Ovary (tissue), 9 donors: ENCODE results near the gene UBE2E1. TPM values are rescaled to one million over a fixed set of nuclear protein-coding genes. Genes with fewer than 3 reads are reported as not detected.

Experiments used
- DNase-seq, 5 donors: peaks; one replicate each; pipeline ENCODE4 v3.0.0-alpha.2; 2019 to 2020
- H3K27ac ChIP-seq, 2 donors: fragments of 200-600 bp; one replicate each; pipeline versions ENCODE4 v1.5.1 to v1.8.0; 2019 to 2022
- H3K27me3 ChIP-seq: fragments of 200-600 bp; one replicate; pipeline ENCODE4 v1.8.0; 2022
- H3K36me3 ChIP-seq: fragments of 200-600 bp; sonication (generic); one replicate; pipeline ENCODE4 v1.5.1; 2019
- H3K4me1 ChIP-seq: one replicate; pipeline ENCODE4 v1.8.1; 2013; ENCODE audit warnings: mild to moderate bottlenecking, moderate library complexity; ENCODE audit not compliant: insufficient read depth
- H3K4me3 ChIP-seq: fragments of 200-600 bp; sonication (generic); one replicate; pipeline ENCODE4 v1.5.1; 2017
- H3K9me3 ChIP-seq, 2 donors: fragments of 200-600 bp in 1 of 2; sonication (generic) in 1 of 2; one replicate each; pipeline versions ENCODE4 v1.5.1 to v1.8.1; 2013 to 2019; ENCODE audit warnings: mild to moderate bottlenecking in 1 of 2, moderate library complexity in 1 of 2
- CTCF ChIP-seq, 3 donors: fragments of 450-650 bp in 2 of 3; fragments of 200-600 bp in 1 of 3; IDR thresholded peaks; one replicate each; pipeline versions ENCODE4 v1.5.1 to v1.8.0; 2016 to 2022; ENCODE audit warnings: antibody characterized with exemption in 3 of 3, mild to moderate bottlenecking in 1 of 3
- EP300 ChIP-seq: sonication (generic); formaldehyde crosslinking; IDR thresholded peaks from one replicate; pipeline ENCODE4 v1.6.1; 2017; ENCODE audit warnings: antibody characterized with exemption
- POLR2A ChIP-seq: fragments of 450-650 bp; IDR thresholded peaks from one replicate; pipeline ENCODE4 v1.6.1; 2017; ENCODE audit warnings: antibody characterized with exemption, mild to moderate bottlenecking, moderate library complexity
- WGBS, 3 donors: extraction: QIAGEN DNeasy Blood & Tissue Kit in 1 of 3; methylation state at CpG; one replicate each; pipeline versions ENCODE4 v1.1.5 to v1.1.7; 2013 to 2017; 5-methylcytosine and 5-hydroxymethylcytosine counted together
- intact Hi-C, 4 donors: fragments of 100-400 bp; cut with DNase I; formaldehyde crosslinking; loops; one replicate each; pipeline versions ENCODE4 v1.11.0 to v1.15.1; 2022 to 2023
- polyA plus RNA-seq, 2 donors: library from polyadenylated mRNA; stranded (reverse); fragments of 200-250 nt in 1 of 2; fragments of 350-450 nt in 1 of 2; fragmentation: Illumina TruSeq in 1 of 2; extraction: RNeasy Lipid Tissue Mini Kit (QIAGEN cat#74804) in 1 of 2; gene quantifications; one replicate each; pipeline ENCODE4 v1.2.3, GENCODE V29; 2013 to 2014
- total RNA-seq, 7 donors: library from RNA; depleted of rRNA in 2 of 7; stranded (reverse); fragments of >200 nt in 2 of 7; fragmentation: NEBNext Ultra II Directional in 3 of 7; extraction: Animal tissue kit (Norgen Biotek cat#: 25700) in 3 of 7; gene quantifications; one replicate each; pipeline versions ENCODE4 v1.1.0 to v1.2.4, GENCODE V29; 2016 to 2023
- donor health status: DM: no; HTN: no; CAD: no; lungs with moderate emphysema.
- donor health status: DM: no; HTN: no; CAD: no.
- donor health status: Bipolar disorder and iron deficiency.
- donor health status: DM: yes; HTN: yes; CAD: no.
- donor health status: DM: no; HTN: no; CAD: no.
- donor health status: DM: yes; HTN: yes; CAD: no.

The UBE2E1 gene
- total and polyA plus RNA-seq, 9 donors: 65.2 to 133 (median 76.7) TPM

- Histone ChIP-seq H3K36me3 (no peaks in the 10 kb centered on the region), H3K4me3 (peak overlapping the region; percentile 65), H3K4me1 (peaks cover 4% of the 10 kb centered on the region), H3K9me3 (no peaks in the 10 kb centered on the region), H3K27ac (peak overlapping the region; percentile 58 to 80), H3K27me3 (no peaks in the 10 kb centered on the region)
- no peak for DNase-seq
- intact Hi-C loops: no loop called here
- 74 to 75% (median 75%) methylated on average over 13 of the region's 13 CpGs for WGBS, 3 donors
- no peak for TF ChIP-seq EP300
- no peak for TF ChIP-seq POLR2A
- TF ChIP-seq CTCF (IDR thresholded peaks at IDR 0.05): no peak
Measured at GRCh38 chr3:23809840-23810342, 4.1 kb downstream of the UBE2E1 start.

- peak; percentile 50 to 78 (median 74) for DNase-seq
- WGBS, 3 donors: 1 to 2% (median 2%) methylated on average over 56 to 78 of the region's 78 CpGs
- intact Hi-C loops: no loop called here
- no peaks in the 10 kb centered on the region for H3K36me3 ChIP-seq
- no peak for TF ChIP-seq POLR2A
- no peak for TF ChIP-seq CTCF (IDR thresholded peaks at IDR 0.05)
- TF ChIP-seq EP300: no peak
- peak overlapping the region; percentile 58 to 80 for H3K27ac ChIP-seq
- H3K27me3 ChIP-seq: no peaks in the 10 kb centered on the region
- no peaks in the 10 kb centered on the region for H3K9me3 ChIP-seq
- peaks cover 4% of the 10 kb centered on the region for H3K4me1 ChIP-seq
- H3K4me3 ChIP-seq: peak overlapping the region; percentile 65
Measured at GRCh38 chr3:23810343-23811184, 4.8 kb downstream of the UBE2E1 start.

GRCh38 chr3:23811185-23811527, 5.4 kb downstream of the UBE2E1 start:
- 61 to 62% (median 62%) methylated on average over 10 of the region's 10 CpGs for WGBS, 3 donors
- Histone ChIP-seq H3K36me3 (no peaks in the 10 kb centered on the region), H3K4me1 (peaks cover 4% of the 10 kb centered on the region), H3K27me3 (no peaks in the 10 kb centered on the region), H3K27ac (peak overlapping the region; percentile 58 to 80), H3K9me3 (no peaks in the 10 kb centered on the region), H3K4me3 (peak overlapping the region; percentile 65)
- TF ChIP-seq EP300 (no peak), POLR2A (no peak), CTCF (IDR thresholded peaks at IDR 0.05) (no peak)
- DNase-seq: no peak
- intact Hi-C loops: no loop called here

GRCh38 chr3:23811919-23812318, 6.2 kb downstream of the UBE2E1 start:
- H3K4me1 ChIP-seq: peaks cover 4% of the 10 kb centered on the region

More at GRCh38 chr3:23811919-23812318, 6.2 kb downstream of the UBE2E1 start:
- Histone ChIP-seq H3K4me3 (no peak overlapping the region), H3K36me3 (no peaks in the 10 kb centered on the region), H3K9me3 (no peaks in the 10 kb centered on the region), H3K27ac (no peak overlapping the region), H3K27me3 (no peaks in the 10 kb centered on the region)
- intact Hi-C loops: no loop called here
- TF ChIP-seq CTCF (IDR thresholded peaks at IDR 0.05) (no peak), POLR2A (no peak), EP300 (no peak)
- DNase-seq: no peak
